Measurements from ENCODE around the gene SPON2.

Gene SPON2

GRCh38 chr4:1172228-1172851, at the start of gene SPON2:
SPON2 (minus strand) TSS chr4:1172583.
- no peak for DNase-seq (ENCODE audit: low read depth in 2 of 2, low spot score in 1 of 2)

- DNase-seq (ENCODE audit: low read depth in 2 of 2, low spot score in 1 of 2) = no peak
Measured at GRCh38 chr4:1221155-1221870, 48.9 kb upstream of the SPON2 start.

- DNase-seq (ENCODE audit: low read depth in 2 of 2, low spot score in 1 of 2) = no peak
Measured at GRCh38 chr4:1220566-1220965, 48.2 kb upstream of the SPON2 start.

- DNase-seq (ENCODE audit: low read depth in 2 of 2, low spot score in 1 of 2) = no peak
Measured at GRCh38 chr4:1219566-1219950, 47.2 kb upstream of the SPON2 start.

GRCh38 chr4:1218634-1219565, 46.5 kb upstream of the SPON2 start:
- no peak for DNase-seq (ENCODE audit: low read depth in 2 of 2, low spot score in 1 of 2)

- no peak for DNase-seq (ENCODE audit: low read depth in 2 of 2, low spot score in 1 of 2)
Measured at GRCh38 chr4:1217366-1217765, 45.0 kb upstream of the SPON2 start.

GRCh38 chr4:1216869-1217294, 44.5 kb upstream of the SPON2 start:
- no peak for DNase-seq (ENCODE audit: low read depth in 2 of 2, low spot score in 1 of 2)

GRCh38 chr4:1216076-1216614, 43.8 kb upstream of the SPON2 start:
- no peak for DNase-seq (ENCODE audit: low read depth in 2 of 2, low spot score in 1 of 2)

- no peak for DNase-seq (ENCODE audit: low read depth in 2 of 2, low spot score in 1 of 2)
Measured at GRCh38 chr4:1215141-1216075, 43.0 kb upstream of the SPON2 start.

- DNase-seq (ENCODE audit: low read depth in 2 of 2, low spot score in 1 of 2) = no peak
Measured at GRCh38 chr4:1214101-1215095, 42.0 kb upstream of the SPON2 start.

GRCh38 chr4:1213336-1213995, 41.1 kb upstream of the SPON2 start:
- DNase-seq (ENCODE audit: low read depth in 2 of 2, low spot score in 1 of 2) = no peak

- DNase-seq (ENCODE audit: low read depth in 2 of 2, low spot score in 1 of 2) = no peak
Measured at GRCh38 chr4:1212546-1213335, 40.4 kb upstream of the SPON2 start.

- DNase-seq (ENCODE audit: low read depth in 2 of 2, low spot score in 1 of 2) = no peak
Measured at GRCh38 chr4:1211891-1212545, 39.6 kb upstream of the SPON2 start.

GRCh38 chr4:1211371-1211770, 39.0 kb upstream of the SPON2 start:
- no peak for DNase-seq (ENCODE audit: low read depth in 2 of 2, low spot score in 1 of 2)

GRCh38 chr4:1210971-1211370, 38.6 kb upstream of the SPON2 start:
- no peak for DNase-seq (ENCODE audit: low read depth in 2 of 2, low spot score in 1 of 2)

GRCh38 chr4:1210241-1210841, 38.0 kb upstream of the SPON2 start:
- no peak for DNase-seq (ENCODE audit: low read depth in 2 of 2, low spot score in 1 of 2)

GRCh38 chr4:1209821-1210220, 37.4 kb upstream of the SPON2 start:
- no peak for DNase-seq (ENCODE audit: low read depth in 2 of 2, low spot score in 1 of 2)
